Stimulated activated naive CD8-positive, alpha-beta T cell treated with anti-CD3 and anti-CD28 coated beads, Interleukin-15, Interleukin-2, amounts not matched to agents 100 U/mL and 50 U/mL, for 24 hours (primary cell): Measurements from ENCODE around the gene FGD5.

ENCODE experiments used
- ATAC-seq: fragments of 150-1000 bp; cut with Tn5 transposase; one replicate; pipeline ENCODE4 v1.10.0; 2021
- DNase-seq: peaks from one replicate; pipeline ENCODE4 v3.0.0; 2021

FGD5 gene, protein sequence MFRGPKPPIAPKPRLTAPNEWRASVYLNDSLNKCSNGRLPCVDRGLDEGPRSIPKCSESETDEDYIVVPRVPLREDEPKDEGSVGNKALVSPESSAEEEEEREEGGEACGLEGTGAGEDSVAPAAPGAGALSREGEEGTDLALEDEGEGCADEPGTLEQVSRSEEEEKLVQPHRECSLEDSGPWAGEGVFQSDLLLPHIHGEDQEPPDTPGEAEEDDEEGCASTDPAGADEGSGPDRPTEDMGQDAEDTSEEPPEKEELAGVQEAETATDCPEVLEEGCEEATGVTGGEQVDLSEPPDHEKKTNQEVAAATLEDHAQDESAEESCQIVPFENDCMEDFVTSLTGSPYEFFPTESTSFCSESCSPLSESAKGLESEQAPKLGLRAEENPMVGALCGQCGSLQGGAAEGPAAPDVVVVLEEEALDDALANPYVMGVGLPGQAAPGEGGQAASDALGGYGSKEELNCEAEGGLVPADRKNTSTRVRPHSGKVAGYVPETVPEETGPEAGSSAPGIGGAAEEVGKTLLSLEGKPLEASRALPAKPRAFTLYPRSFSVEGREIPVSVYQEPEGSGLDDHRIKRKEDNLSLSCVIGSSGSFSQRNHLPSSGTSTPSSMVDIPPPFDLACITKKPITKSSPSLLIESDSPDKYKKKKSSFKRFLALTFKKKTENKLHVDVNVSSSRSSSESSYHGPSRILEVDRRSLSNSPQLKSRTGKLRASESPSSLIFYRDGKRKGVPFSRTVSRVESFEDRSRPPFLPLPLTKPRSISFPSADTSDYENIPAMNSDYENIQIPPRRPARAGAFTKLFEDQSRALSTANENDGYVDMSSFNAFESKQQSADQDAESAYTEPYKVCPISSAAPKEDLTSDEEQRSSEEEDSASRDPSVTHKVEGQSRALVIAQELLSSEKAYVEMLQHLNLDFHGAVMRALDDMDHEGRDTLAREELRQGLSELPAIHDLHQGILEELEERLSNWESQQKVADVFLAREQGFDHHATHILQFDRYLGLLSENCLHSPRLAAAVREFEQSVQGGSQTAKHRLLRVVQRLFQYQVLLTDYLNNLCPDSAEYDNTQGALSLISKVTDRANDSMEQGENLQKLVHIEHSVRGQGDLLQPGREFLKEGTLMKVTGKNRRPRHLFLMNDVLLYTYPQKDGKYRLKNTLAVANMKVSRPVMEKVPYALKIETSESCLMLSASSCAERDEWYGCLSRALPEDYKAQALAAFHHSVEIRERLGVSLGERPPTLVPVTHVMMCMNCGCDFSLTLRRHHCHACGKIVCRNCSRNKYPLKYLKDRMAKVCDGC (N-terminal part only)

GRCh38 chr3:14818804-14819500 is at the start of gene FGD5:
Gene FGD5 (plus strand): TSS chr3:14818962. CDS start chr3:14819072, 110 bp downstream.
- DNase-seq = no peak
- ATAC-seq = no peak

DNA sequence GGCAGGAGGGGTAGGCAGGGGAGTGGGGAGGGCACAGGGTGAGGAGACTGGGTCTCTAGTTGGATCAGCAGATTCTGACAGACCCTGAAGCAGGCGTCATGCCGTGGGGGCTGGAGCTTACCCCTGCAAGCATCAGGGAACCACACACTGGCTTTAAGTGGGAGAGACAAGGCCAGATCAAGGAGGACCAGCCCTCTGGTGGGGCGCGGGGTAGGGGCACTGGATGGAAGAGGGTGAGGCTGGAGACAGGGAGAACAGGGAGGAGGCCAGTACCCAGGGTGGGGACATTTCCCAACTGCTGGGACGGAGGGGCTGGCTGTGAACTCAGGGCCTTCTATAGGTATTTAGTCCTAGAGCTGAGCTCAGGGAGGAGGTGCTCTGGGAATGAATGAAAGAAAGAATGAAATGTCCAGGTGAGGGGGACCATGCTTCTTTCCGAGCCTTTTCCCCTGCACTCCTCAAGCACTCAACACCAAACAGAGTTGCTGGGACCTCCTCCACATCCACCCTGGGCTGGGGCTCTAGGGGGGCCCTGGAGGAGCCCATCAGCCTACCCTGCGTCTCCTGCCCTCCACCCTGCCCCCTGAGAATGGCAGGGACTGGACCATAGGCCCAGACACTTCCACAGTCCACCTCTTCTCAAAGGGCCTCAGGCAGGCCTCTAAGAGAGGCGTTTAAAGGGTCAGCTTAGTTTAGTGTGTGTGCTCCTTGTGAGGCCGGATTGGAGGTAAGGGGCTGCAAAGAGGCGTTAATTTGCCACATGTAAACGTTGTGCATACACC is 49.0 kb upstream of the FGD5 start:
- DNase-seq = no peak
- no peak for ATAC-seq

DNA sequence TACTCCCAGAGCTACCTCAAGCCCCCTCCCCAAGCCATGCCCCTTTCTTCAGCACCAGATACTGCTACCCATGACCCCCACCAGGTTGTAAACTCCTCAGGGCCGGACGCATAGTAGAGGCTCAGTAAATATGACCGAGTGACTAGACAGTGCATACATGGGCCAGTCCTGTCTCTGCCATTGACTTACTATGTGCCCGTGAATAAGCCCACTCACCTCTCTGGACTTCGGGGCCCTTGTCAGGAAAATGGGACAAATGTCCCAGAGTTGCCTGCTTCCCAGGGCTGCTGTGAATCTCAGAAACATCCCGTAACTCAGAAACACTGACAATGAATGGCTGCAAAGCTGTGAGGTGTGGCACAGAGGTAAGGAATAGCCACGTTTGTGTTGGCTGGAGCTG is 48.2 kb upstream of the FGD5 start:
- DNase-seq = no peak

DNA sequence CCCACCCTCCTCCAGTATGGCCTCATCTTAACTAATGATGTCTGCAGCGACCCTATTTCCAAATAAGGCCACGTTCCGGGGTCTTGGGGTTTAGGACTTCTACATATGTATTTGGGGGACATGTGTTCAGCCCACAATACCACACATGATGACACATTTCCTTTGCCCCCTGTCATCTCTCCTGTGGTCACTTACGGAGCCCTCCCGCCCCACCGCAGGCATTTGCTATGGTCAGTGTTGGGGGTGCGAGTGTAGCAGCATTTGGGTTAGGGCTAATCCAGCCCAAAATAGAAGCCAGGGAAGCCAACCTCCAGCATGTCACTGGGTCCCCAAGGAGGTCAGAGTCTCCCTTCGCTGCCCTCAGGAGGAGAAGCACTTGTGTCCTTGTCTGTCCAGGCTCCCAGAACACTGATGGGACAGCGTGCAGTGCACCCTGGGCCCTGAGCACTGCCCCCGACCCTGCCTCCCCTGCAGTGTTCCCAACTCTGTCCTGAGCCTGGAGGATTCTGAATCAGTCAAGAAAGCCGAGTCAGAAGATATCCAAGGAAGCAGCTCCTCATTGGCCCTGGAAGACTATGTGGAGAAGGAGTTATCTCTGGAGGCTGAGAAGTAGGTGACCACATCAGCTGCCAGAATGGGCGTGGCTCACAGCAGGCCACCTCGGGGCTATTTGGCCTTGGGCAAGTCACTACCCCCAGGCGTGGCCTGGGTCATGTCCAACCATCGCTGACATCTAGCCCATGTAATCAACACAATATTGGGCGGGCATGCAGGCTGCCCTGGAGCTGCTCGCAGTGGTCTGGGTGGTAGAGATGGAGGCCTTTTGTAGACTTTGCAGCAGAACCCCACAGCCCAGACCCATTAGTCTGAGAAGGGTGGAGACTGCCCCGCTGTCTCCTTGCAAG is 46.9 kb upstream of the FGD5 start:
- no peak for ATAC-seq
- no peak for DNase-seq

More for the DNA sequence above, 48.2 kb upstream of the FGD5 start:
- no peak for ATAC-seq

DNA sequence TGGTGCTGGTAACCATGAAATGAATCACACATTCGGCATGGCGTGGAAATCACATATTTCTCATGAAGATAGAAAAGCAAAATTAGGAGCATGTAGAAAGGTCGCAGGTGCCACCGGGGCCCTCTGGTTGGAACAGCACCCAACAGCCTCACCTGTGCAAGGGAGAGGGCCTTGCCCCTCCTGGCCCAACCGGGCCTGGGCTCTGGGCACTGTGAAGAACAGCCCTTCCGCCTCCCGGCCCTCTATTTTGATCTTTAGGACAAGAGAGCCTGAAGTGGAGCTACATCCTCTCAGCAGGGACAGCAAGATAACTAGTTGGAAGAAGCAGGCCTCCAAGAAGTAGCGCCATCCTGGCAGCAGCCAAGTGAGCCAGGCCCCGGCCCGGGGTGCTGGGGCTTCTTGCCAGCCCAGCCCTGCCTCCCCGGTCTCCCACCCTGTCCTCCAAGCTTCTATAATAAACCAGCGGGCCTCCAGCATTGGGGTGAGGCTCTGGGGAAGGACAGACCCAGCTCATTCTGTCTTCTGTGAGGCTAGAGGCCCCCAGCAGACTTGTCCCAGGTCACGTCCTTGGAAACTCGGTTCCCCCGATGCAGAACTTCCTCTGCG is 46.1 kb upstream of the FGD5 start:
- no peak for DNase-seq

DNA sequence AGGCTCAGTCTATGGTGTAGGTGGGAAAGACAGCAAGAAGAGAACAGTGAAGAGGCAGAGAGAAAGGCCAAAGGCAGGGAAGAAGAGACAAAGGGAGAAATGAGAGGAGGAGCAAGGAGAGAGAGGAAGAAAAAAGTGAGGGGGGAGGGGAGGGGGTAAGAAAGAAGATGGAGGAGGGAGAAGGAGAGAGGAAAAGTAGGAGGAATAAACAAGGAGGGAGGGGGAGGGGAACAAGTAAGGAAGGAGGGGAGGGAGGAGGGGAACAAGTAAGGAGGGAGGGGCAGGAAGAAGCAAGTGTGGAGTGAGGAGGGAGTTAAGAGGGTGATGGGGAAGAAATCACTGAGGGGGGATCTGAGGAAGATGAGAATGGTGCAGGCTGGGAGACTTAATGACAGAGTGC is 45.5 kb upstream of the FGD5 start:
- ATAC-seq = no peak
- DNase-seq = no peak

More for the DNA sequence above, 46.1 kb upstream of the FGD5 start:
- no peak for ATAC-seq

- ATAC-seq = no peak
- DNase-seq = no peak
Observed at GRCh38 chr3:14773691-14774128, 45.1 kb upstream of the FGD5 start.

DNA sequence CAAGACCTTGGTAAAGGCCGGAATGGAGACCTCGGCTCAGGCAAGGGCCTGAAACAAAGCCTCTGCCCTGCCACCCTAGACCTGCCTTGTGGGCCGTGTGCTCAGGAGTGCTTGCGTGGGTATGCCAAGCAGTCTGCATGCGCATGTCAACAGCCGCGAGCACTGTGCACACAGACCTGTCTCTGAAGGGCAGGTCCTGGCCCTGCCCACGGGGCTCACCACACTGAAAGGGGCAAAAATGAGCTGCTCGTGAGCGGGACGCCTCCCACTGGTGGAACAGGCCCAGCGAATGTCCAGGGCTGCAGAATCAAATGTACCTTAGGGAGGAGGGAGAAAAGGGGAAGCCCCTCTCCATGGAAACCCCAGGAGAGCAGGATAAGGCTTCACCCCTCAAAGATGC is 44.3 kb upstream of the FGD5 start:
- DNase-seq = no peak
- no peak for ATAC-seq

GRCh38 chr3:14775011-14775410 is 43.8 kb upstream of the FGD5 start:
- DNase-seq = no peak
- ATAC-seq = no peak

DNA sequence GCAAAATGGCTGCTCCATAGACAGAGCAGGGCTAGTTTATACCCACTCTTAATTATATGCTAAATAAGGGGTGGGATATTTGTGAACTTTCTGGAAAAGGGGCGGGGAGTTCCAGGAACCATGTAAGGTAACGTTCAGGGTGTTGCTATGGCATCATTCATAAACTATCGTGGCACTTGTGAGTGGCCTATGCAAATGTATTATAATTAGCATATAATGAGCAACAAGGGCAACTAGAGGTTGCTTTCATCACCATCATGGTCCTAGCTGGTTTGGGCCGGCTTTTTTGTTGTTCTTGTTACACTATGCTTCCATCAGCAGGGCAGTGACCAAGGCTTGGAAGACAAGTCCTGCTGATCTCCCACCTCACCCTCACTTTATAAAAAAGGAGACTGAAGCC is 43.2 kb upstream of the FGD5 start:
- no peak for DNase-seq
- ATAC-seq = no peak

DNA sequence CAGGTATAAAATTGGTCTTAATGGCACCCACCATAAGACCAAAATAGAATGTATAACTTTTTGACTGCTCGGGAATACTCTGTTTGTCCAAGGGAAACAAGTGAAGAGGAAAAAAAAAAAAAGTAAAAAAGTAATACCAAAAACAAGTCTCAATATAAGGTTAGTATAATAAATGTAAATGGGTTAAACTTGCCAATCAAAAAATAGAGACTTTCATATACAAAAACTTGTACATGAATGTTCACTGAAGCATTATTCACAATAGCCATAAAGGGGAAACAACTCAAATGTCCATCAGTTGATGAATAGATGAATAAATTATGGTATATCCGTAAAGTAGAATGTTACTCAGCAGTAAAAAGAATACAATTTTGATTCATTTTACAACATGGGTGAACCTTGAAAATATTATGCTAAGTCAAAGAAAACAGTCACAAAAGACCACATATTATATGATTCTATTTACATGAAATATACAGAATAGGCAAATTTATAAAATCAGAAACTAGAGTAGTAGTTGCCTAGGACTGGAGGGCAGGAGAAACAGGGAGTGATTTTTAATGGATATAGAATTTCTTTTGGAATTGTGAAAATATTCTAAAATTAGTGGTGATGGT is 39.6 kb upstream of the FGD5 start:
- no peak for DNase-seq
- no peak for ATAC-seq

GRCh38 chr3:14780927-14781507 is 37.7 kb upstream of the FGD5 start:
- peak; percentile 49 for DNase-seq
- peak; percentile 69 for ATAC-seq

GRCh38 chr3:14783480-14784086 is 35.2 kb upstream of the FGD5 start:
- ATAC-seq (no peak), DNase-seq (no peak)

- no peak for DNase-seq
- no peak for ATAC-seq
Observed at GRCh38 chr3:14784087-14784681, 34.6 kb upstream of the FGD5 start.

GRCh38 chr3:14785207-14786155 is 33.3 kb upstream of the FGD5 start:
- DNase-seq = no peak
- ATAC-seq = no peak

- DNase-seq = no peak
- ATAC-seq = no peak
Observed at GRCh38 chr3:14786369-14786768, 32.4 kb upstream of the FGD5 start.
